ENCODE measurements around the gene NUDT4B.
"Not testable (repeated sequence)": the region's sequence is repeated elsewhere in the genome, so short reads cannot be mapped to it uniquely, and the experiment has no call there.

NUDT4B gene

DNA sequence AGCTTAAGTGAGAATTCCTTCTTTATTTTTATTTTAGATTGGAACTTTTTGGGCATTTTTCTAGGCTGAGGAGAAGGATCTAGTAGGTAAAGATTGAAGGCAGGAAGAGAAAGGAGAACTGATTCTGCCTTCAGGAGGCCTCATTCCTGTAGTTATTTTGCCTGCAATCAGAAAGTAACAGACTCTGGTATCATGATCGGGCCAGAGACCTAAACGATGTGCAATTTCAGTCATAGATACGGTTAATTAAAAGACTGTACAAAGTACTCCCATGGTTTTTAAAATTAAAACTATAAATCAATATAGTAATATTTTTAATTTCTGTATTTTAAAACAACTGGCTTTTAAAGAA lies 14.3 kb upstream of the NUDT4B start:
- not testable (repeated sequence) for H3K27ac ChIP-seq; DNase-seq (ENCODE audit: low read depth, low spot score)

DNA sequence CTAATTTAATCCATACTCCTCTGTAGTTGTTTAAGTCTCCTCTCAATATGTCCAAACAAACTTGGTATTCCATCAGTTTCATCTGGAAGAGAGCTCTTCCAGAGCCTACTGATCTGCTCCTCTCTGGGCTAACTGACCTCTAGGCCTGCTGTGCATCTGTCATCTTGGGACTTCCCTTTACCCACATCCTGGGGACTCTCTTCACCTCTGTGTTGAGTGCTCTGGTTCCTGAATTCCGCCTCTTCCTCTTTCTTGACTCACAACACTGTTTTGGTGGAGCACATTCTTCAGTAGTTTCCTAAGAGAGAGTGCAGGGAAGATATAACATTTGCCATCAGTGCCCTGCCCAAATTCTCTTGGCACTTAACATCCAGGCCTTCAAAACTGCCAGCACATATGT lies 13.0 kb upstream of the NUDT4B start:
- H3K27ac ChIP-seq; DNase-seq (ENCODE audit: low read depth, low spot score): not testable (repeated sequence)

DNA sequence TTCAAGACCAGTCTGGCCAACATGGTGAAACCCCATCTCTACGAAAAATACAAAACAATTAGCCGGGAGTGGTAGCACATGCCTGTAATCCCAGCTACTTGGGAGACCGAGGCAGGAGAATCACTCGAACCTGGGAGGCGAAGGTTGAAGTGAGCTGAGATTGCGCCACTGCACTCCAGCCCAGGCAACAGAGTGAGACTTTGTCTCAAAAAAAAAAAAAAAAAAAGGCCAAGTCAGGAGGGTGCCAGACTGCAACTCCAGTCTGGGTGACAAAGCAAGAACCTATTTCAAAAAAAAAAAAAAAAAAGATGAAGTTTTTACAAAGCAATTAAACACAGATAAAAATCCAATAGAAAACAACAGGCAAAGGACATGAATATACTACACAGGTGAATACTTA lies 9.9 kb upstream of the NUDT4B start:
- not testable (repeated sequence) for DNase-seq (ENCODE audit: low read depth, low spot score); H3K27ac ChIP-seq

DNA sequence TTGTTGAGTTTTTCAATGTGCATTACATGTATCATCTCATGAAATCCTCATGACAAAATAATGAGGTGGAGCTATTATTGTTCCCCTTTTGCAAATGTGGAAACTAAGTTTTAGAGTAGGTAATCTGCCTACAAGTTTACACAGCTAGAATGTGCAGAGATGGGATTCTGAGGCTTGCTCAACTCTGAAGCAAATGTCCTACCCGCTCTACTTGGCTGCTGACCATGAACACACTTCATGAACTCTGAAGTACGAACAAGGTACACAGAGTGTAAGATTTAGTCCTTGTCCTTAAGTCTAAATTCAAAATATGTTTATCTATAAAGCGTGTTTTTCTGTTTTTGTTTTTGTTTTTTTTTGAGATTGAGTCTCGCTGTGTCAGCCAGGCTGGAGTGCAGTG lies 5.4 kb upstream of the NUDT4B start:
- not testable (repeated sequence) for DNase-seq (ENCODE audit: low read depth, low spot score); H3K27ac ChIP-seq

DNA sequence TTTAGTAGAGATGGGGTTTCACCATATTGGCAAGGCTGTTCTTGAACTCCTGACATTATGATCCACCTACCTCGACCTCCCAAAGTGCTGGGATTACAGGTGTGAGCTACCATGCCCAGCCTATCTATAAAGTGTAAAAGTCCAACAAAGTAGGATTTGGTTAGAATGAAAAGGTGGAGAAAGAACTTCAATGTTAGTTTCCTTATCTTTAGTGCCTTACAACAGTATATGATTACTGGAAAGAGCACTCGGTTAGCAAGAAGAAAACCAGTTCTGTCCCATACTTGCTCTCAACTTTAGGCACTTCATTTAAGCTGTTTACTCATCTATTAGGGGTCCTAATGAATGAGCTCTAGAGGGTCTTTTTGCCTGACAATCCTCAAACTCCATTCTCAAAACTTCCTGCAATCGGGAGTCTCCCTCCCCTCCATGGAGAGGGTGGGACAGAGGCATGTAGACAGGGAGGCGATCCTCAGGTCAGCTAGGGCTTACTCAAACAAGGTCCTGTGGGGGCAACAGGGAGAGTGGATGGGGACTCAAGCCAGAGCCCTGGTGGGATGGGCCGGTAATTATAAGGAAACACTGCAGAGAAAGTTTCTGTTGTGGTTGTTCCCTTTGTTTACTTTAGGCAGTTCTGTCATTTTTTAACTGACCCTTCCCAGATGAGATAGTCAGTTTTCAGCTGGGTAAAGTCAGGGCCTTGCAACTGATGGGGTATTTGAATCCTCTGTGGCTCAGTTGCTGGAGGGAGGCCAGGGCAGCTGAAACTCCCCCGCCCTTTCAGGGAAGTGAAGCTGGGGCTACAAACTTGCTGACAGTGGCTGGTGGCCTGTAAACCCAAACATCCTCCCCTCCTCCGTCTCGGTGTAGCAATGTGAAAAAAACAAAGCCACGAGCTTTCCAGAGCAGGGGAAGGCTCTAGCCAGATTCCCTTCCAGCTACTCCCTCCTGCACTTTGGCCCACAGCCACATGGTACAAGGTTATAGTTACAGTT lies 4.6 kb upstream of the NUDT4B start:
- not testable (repeated sequence) for DNase-seq (ENCODE audit: low read depth, low spot score); H3K27ac ChIP-seq

DNA sequence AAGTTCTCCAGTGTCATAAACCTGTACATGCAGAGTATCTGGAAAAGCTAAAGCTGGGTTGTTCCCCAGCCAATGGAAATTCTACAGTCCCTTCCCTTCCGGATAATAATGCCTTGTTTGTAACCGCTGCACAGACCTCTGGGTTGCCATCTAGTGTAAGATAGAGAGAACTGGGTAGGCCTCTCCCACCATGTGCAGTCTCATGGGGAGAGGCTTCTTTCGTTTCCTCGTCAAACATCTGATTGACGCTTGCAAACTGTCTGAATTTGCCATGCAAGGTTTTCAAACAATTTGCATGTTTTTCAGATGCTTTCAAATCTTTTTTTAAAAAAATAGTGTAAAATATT lies 734 bp downstream of the NUDT4B start:
- DNase-seq (ENCODE audit: low read depth, low spot score); H3K27ac ChIP-seq: not testable (repeated sequence)

DNA sequence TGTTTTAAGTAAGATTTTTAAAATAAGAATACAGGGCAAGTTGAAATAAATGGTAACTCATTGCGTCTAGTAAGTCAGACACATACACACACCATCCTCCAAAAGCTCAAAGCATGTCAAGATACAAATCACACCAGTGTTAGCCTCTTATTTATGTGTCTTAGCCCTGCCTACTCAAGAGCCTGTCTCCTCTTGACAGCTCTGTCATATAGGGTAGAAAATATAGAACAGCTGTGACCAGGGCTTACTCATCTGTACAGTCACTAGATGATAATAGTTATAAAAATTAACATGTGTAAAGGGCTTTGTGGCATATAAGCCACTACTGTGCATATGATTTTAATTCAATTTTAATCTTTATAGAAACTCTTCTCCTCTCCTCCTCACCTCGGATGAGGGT lies 7.7 kb downstream of the NUDT4B start:
- not testable (repeated sequence) for H3K27ac ChIP-seq; DNase-seq (ENCODE audit: low read depth, low spot score)

DNA sequence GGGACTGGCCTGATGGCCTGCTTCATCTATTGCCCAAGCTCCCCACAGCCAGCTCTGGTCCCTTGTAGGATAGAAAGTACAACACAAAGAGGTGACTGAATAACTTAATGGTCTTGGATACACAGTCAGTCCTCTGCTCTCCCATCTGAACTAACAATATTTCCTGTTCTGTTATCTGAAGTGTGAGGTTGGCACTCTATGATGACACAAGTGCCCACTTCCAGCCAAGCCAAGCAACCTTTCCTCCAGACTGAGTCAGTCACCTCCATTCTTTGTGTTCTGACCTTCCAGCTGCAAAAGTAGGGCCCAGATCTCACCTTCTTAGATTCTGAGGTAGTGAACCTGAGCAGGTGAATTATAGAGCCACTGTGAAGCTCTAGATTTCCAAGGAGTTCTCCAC lies 8.9 kb downstream of the NUDT4B start:
- not testable (repeated sequence) for DNase-seq (ENCODE audit: low read depth, low spot score); H3K27ac ChIP-seq

DNA sequence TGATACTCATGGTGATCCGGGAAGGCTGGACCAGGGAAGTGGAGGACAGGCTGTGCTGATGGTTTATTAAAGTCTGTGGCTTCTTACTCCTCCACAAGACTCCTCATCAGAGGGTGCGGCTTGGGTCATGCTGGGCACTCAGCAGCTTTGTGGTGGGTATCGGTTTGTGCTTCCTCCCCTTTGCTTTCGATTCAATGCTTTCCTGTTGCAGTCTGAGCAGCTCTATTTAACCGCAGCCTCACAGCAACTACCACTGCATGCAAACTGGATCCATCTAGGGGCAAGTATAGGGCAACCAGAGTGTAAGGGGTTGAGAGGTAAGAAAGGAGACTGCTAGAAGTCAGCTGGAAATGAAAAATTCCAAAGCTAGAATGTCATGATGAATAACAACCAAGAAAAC lies 9.8 kb downstream of the NUDT4B start:
- H3K27ac ChIP-seq; DNase-seq (ENCODE audit: low read depth, low spot score): not testable (repeated sequence)

DNA sequence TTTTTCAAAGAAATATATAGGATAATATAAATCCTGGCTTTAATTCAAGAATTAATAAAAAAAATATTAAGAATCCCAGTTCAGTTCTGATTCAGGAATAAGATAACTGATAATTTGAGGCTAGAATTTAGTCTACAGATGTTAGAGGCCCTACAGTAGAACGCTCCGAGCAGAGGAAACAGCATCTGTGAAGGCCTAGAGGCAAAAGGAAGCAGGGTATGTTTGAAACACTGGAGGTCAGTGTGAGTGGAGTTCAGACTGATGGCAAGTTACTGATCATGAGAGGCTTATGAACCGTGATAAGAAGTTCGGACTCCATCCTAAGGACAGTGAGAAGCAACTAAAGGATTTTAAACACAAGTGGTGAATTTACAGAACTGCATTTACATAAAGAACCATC lies 10.4 kb downstream of the NUDT4B start:
- not testable (repeated sequence) for DNase-seq (ENCODE audit: low read depth, low spot score); H3K27ac ChIP-seq

DNA sequence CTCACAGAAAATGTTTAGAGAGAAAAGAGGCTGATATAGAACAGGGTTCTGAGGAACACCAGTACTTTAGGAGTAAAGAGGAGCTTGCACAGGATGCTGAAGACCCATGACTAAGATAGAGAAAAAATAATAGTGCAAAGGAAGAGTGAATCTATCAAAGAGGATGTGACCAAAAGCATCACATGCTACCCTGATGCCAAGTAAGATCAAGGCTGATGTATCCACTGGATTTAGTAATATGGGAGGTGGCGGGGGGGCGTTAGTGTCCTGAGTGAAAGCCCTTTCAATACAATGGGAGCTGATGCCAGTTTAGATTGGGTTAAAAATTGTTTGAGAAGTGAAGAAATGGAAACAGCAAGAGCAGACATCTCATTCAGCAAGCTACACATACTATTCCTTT lies 11.2 kb downstream of the NUDT4B start:
- DNase-seq (ENCODE audit: low read depth, low spot score); H3K27ac ChIP-seq: not testable (repeated sequence)

DNA sequence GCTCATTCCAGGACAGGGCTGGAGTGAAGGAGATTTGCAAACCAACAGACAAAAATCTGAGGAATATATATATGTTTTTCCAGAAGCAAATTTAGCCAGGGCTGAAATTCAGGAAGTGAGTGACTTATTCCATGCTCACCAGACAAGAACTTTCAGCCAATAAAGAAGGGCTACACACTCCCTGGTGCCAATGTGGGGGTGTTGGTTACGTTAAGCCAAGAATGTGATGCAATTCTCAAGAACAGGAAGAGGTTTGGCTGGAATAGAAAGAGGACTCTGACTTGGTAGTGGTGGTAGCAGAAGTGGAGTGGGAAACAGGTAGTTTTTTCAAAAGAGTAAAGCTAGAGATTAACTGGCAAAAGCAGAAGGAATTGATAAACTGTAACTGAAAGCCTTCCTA lies 11.6 kb downstream of the NUDT4B start:
- DNase-seq (ENCODE audit: low read depth, low spot score); H3K27ac ChIP-seq: not testable (repeated sequence)

DNA sequence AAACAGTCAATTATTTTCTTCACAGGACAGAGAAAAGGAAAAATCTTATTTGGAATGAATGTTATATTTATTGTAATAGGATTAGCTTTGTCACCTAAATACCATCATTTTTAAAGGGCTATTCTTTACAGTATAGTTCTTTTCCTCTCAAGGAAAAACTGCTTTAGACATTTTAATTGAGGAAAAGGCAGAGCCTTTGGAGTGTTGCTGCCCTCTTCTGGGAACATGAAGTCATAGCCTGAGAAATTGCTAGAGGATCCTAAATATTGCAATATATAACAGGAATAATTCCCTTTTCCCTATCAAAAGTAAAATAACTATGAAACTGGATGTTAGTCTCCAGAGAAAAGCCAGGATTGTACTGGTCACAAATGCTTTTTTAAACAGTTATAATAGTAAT lies 12.8 kb downstream of the NUDT4B start:
- H3K27ac ChIP-seq; DNase-seq (ENCODE audit: low read depth, low spot score): not testable (repeated sequence)

DNA sequence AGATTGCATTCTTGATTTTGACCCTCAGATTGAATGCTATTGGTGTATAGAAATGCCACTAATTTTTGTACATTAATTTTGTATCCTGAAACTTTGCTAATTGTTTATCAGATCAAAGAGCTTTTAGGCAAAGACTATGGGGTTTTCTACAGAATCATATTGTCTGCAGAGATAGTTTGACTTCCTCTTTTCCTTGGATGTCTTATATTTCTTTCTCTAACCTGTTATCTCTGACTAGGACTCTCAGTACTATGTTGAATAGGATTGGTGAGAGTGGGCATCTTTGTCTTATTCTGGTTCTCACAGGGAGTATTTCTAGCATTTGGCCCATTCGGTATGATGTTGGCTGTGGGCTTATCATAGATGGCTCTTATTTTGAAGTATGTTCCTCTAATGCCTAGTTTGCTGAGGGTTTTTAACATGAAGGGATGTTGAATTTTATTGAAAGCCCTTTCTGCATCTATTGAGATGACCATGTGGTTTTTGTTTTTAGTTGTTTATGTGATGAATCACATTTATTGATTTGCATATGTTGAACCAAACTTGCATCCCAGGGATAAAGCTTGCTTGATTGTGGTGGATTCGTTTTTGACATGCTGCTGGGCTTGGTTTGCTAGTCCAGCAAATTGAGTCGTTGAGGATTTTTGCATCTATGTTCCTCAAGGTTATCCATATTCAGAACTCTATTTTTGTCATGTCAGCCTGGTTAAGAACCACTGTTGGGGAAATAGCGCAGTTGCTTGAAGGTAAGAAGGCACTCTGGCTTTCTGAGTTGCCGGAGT lies 16.9 kb downstream of the NUDT4B start:
- DNase-seq (ENCODE audit: low read depth, low spot score); H3K27ac ChIP-seq: not testable (repeated sequence)

DNA sequence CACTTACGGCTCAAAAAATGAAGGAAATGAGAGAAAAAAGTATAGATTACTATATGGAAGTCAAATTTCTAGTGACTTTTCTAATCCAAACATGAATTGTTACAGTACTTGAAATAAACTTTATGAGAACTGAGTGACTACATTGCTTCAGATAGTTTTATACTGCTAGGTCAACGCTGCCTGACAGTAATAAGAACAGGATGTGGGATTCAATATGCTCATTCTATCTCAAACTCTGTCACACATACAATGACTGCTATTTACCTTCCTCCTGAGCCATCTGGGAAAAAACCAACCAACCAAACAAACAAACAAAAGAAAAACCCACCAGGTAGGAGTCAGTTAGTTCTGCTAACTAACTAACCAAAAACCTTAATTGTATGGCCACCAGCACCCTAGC lies 20.0 kb downstream of the NUDT4B start:
- not testable (repeated sequence) for H3K27ac ChIP-seq; DNase-seq (ENCODE audit: low read depth, low spot score)

DNA sequence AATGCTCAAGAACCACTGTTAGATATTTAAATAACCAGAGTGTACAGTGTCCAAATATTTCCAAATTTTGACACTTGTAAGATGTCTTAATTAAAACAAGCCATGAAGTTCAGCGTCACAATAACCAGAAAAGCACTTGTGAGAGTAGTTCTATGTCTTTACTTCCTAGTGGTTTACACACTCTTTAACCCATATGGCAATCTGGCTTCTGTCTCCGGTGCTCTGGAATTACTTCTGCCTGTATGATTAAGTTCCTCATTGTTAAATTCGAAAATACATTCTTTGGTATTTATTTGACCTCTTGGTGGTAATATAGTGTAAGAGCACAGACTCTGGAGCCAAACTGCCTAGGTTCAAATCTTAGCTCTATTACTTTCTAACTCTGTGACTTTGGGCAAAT lies 20.9 kb downstream of the NUDT4B start:
- not testable (repeated sequence) for DNase-seq (ENCODE audit: low read depth, low spot score); H3K27ac ChIP-seq

DNA sequence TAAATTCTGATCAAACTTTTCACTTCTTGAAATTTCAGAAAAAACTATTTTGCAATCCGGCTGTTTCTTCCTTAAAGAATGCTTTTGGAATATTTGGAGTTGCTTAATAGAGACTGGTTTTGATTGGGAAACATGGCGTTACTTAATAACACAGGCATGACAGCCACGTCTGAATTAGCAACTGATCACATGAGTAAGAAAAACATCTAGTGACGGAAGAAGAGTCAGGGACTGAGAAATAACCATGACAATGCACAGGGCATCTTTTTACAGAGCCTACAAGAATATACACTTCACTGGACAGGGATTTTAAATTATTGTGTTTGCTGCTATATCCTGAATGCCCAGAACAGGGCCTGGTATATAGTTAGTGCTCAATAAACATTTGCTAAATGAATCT lies 25.1 kb downstream of the NUDT4B start:
- not testable (repeated sequence) for H3K27ac ChIP-seq; DNase-seq (ENCODE audit: low read depth, low spot score)

DNA sequence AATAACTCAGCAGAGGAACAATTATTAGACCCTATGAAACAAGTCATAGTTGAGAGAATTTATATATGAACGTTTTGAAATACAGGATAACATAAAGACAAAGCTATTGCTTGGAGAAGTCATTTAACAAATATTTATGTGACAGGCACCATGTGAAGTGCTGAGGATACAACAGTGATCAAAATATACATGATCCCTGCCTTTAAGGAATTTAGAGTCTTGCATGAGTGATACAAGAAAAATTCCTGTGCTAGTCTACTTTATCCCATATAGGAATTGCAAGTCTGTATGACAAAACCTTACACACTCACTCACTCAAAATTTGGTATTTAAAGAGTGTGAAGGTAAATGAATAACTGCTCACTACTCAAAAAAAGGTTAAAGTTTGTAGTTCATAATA lies 25.5 kb downstream of the NUDT4B start:
- DNase-seq (ENCODE audit: low read depth, low spot score); H3K27ac ChIP-seq: not testable (repeated sequence)

DNA sequence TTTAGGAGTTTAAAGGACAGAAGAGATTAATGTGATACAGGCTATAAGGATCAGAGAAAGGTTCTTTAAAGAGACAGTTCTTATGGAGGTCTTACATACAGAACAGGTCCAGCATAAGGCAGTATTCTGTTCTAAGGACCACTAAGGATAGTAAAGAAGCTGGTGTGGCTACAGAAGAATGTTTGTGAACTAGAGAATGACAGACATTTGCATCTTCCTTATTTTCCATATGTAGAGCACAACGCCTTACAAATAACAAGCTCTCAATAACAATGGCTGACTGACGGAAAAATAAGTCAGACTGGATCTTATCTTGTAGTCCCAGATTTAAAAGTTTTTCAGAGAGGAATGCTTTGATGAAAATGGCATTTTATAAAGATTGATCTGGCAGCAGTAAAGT lies 26.7 kb downstream of the NUDT4B start:
- H3K27ac ChIP-seq; DNase-seq (ENCODE audit: low read depth, low spot score): not testable (repeated sequence)

DNA sequence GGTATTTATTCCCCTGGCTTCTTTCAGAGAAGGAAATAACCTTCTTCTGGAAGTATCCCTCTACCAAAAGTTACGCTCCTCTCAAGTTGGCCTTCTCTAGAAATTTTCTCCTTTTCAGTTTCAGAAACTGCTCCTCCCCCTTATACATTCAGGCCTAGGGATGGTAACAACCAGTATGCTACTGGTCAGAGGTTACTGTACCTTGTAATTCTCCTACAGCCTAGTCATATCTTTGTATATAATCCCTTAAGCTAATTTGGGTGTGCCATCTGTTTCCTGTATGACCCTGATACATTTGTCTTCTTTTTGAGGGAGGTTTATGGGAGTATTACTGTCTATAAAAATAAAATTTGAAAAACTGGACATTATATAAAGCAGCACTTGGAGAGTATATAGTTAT lies 29.1 kb downstream of the NUDT4B start:
- H3K27ac ChIP-seq; DNase-seq (ENCODE audit: low read depth, low spot score): not testable (repeated sequence)

DNA sequence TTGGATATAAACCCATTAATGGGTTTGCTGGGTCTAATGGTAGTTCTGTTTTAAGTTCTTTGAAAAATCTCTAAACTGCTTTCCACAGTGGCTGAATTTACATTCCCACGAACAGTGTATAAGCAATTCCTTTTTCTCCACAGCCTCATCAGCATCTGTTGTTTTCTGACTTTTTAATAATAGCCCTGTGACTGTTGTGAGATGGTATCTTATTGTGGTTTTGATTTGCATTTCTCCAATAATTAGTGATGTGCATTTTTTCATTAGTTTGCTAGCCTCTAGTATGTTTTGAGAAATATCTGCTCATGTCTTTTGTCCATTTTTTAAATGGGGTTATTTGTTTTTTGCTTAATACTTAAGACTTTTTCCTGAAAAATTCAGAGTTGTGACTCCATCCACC lies 31.8 kb downstream of the NUDT4B start:
- H3K27ac ChIP-seq; DNase-seq (ENCODE audit: low read depth, low spot score): not testable (repeated sequence)
